ENCODE data around the gene SCP2D1. TPM values are rescaled to one million over a fixed set of nuclear protein-coding genes. Genes with fewer than 3 reads are reported as not detected.

SCP2D1 gene
- total and polyA plus RNA-seq, 9 of the 15 experiments (the other 6 are each of a cell fraction or from before 2014, with no cell fraction given), result not detected

DNA sequence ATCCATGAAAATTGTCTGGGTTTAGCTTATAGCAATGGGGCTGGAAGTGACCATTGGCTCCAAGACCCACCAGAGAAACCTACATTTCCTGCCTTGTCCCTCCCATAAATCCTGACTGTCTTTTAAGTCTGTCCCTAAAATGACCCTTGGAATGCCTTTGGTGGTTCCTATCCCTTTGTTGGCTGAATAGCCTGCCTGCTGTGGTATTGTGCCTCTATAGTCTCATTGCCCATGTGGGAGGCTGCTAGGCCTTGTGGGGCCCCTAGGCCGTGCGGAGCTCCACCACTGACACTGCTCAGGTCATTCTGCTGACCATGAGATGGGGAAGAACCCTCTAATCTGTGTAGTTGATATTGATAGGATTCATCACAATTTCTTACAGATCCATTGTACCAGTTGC, 43.3 kb downstream of the SCP2D1 start:
- Histone ChIP-seq H3K4me2 (ENCODE audit: insufficient read depth, low read length) (no peak overlapping the region), H3K9me1 (ENCODE audit: control insufficient read depth, insufficient read depth, low read length) (no peaks in the 10 kb centered on the region), H3K36me3 (ENCODE audit: control insufficient read depth, insufficient read depth, low read length) (no peaks in the 10 kb centered on the region), H3K9me3 (replicated peaks; ENCODE audit: control insufficient read depth, insufficient read depth, low read depth, low read length) (no peaks in the 10 kb centered on the region), H3K4me1 (replicated peaks in 1 of 2; ENCODE audit: control insufficient read depth in 2 of 2, insufficient read depth in 2 of 2, low read length in 2 of 2) (no peaks in the 10 kb centered on the region), H3K9ac (ENCODE audit: insufficient read depth in 1 of 2, low read depth in 2 of 2, low read length in 2 of 2) (no peak overlapping the region), H3K27me3 (ENCODE audit: control insufficient read depth in 2 of 2, insufficient read depth in 2 of 2, low read length in 2 of 2) (no peaks in the 10 kb centered on the region), H3K79me2 (ENCODE audit: control insufficient read depth, insufficient read depth, low read length) (no peaks in the 10 kb centered on the region), H4K20me1 (replicated peaks; ENCODE audit: control insufficient read depth, insufficient read depth, low read length) (no peaks in the 10 kb centered on the region), H2AFZ (ENCODE audit: low read depth, low read length) (no peak overlapping the region), H3K4me3 (no peak overlapping the region), H3K27ac (ENCODE audit: extremely low read depth, low read depth, low read length) (no peak overlapping the region)
- BruUV-seq (replicated peaks), result no TSS peak
- no peak for ATAC-seq
- 0% methylated on average over 2 of the region's 2 CpGs for WGBS (ENCODE audit: insufficient coverage, low coverage, missing lambda C conversion rate)
- intact Hi-C loops (cut with micrococcal nuclease), result no loop called here
- in situ Hi-C loops (cut with MboI), result no loop called here
- DNase-seq (ENCODE audit: extremely low read depth in 1 of 4, low spot score in 3 of 4), result no peak
- POLR2A ChIA-PET, result no interaction called here
- CTCF ChIA-PET (ENCODE audit: low intra/inter-chr PET ratio), result no interaction called here
- FAIRE-seq, result no peak
- TF ChIP-seq ZNF445 (CRISPR knock-in tag; IDR thresholded peaks at IDR 0.05; ENCODE audit: low read depth), result no peak
- TF ChIP-seq MTA3 (IDR thresholded peaks at IDR 0.05; ENCODE audit: borderline replicate concordance), result no peak
- no peak for TF ChIP-seq DEAF1 (CRISPR knock-in tag; IDR thresholded peaks at IDR 0.05)
- no peak for TF ChIP-seq RFX7 (CRISPR knock-in tag; IDR thresholded peaks at IDR 0.05)
- TF ChIP-seq ZNF282 (CRISPR knock-in tag; IDR thresholded peaks at IDR 0.05), result no peak
- TF ChIP-seq SPI1 (IDR thresholded peaks at IDR 0.05; ENCODE audit: borderline replicate concordance, low read depth, low read length), result no peak
- TF ChIP-seq, protein P1, sequence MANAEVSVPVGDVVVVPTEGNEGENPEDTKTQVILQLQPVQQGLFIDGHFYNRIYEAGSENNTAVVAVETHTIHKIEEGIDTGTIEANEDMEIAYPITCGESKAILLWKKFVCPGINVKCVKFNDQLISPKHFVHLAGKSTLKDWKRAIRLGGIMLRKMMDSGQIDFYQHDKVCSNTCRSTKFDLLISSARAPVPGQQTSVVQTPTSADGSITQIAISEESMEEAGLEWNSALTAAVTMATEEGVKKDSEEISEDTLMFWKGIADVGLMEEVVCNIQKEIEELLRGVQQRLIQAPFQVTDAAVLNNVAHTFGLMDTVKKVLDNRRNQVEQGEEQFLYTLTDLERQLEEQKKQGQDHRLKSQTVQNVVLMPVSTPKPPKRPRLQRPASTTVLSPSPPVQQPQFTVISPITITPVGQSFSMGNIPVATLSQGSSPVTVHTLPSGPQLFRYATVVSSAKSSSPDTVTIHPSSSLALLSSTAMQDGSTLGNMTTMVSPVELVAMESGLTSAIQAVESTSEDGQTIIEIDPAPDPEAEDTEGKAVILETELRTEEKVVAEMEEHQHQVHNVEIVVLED (CRISPR knock-in tag; IDR thresholded peaks at IDR 0.05), result no peak
- no peak for TF ChIP-seq HIVEP1 (CRISPR knock-in tag; IDR thresholded peaks at IDR 0.05)
- TF ChIP-seq BDP1 (IDR thresholded peaks at IDR 0.05; ENCODE audit: insufficient read depth, insufficient read length), result no peak
- TF ChIP-seq PCBP2 (IDR thresholded peaks at IDR 0.05; ENCODE audit: low read depth, low read length, poor library complexity, severe bottlenecking), result no peak
- no peak for TF ChIP-seq EWSR1 (IDR thresholded peaks at IDR 0.05; ENCODE audit: borderline replicate concordance, low read depth, partially characterized antibody)
- no peak for TF ChIP-seq ZFP1 (CRISPR knock-in tag; IDR thresholded peaks at IDR 0.05)
- TF ChIP-seq PHB (CRISPR knock-in tag; IDR thresholded peaks at IDR 0.05), result no peak
- no peak for TF ChIP-seq ZNF609 (CRISPR knock-in tag; IDR thresholded peaks at IDR 0.05; ENCODE audit: borderline replicate concordance)
- no peak for TF ChIP-seq CGGBP1 (CRISPR knock-in tag; IDR thresholded peaks at IDR 0.05)

All from K562 (cell line).